Mesenchymal stem cell (in vitro differentiated cells and primary cell): Measurements from ENCODE around the gene AANAT.
A peak's percentile ranks its signal among the peaks of the same experiment; 100 is the strongest.

Experiments
- DNase-seq: peaks from one replicate; pipeline ENCODE4 v3.0.0-alpha.2; 2013
- H2AFZ ChIP-seq: one replicate; pipeline ENCODE4 v1.6.1; 2013; ENCODE audit warnings: low read depth, mild to moderate bottlenecking, control low read depth, inconsistent platforms, low read length, moderate library complexity
- H2AK5ac ChIP-seq: 2 replicates; pipeline ENCODE4 v1.6.1; 2013; ENCODE audit warnings: low read length, moderate library complexity, mild to moderate bottlenecking, inconsistent platforms; ENCODE audit not compliant: severe bottlenecking
- H2BK120ac ChIP-seq: one replicate; pipeline ENCODE4 v1.6.1; 2013; ENCODE audit warnings: low read depth, mild to moderate bottlenecking, inconsistent platforms, low read length, moderate library complexity
- H2BK12ac ChIP-seq, 2 experiments: one replicate each; pipeline ENCODE4 v1.6.1; 2013; ENCODE audit warnings: inconsistent platforms in 2 of 2, low read length in 2 of 2, mild to moderate bottlenecking in 2 of 2, moderate library complexity in 2 of 2, control low read depth in 1 of 2
- H2BK15ac ChIP-seq: one replicate; pipeline ENCODE4 v1.6.1; 2013; ENCODE audit warnings: mild to moderate bottlenecking, low read depth, inconsistent platforms; ENCODE audit not compliant: poor library complexity, severe bottlenecking
- H2BK5ac ChIP-seq: 2 replicates; pipeline ENCODE4 v1.6.1; 2013; ENCODE audit warnings: low read depth, mild to moderate bottlenecking, low read length, control low read depth, inconsistent platforms; ENCODE audit not compliant: poor library complexity, severe bottlenecking
- H3K14ac ChIP-seq, 2 experiments: one replicate each; pipeline ENCODE4 v1.6.1; 2013; ENCODE audit warnings: inconsistent platforms in 2 of 2, low read length in 2 of 2, control low read depth in 1 of 2, mild to moderate bottlenecking in 1 of 2, moderate library complexity in 1 of 2
- H3K18ac ChIP-seq, 2 experiments: one replicate each; pipeline ENCODE4 v1.6.1; 2013; ENCODE audit warnings: inconsistent platforms in 2 of 2, low read length in 2 of 2, control low read depth in 1 of 2, low read depth in 1 of 2, mild to moderate bottlenecking in 1 of 2
- H3K23ac ChIP-seq, 2 experiments: one replicate each; pipeline ENCODE4 v1.6.1; 2013; ENCODE audit warnings: inconsistent platforms in 2 of 2, low read length in 2 of 2, mild to moderate bottlenecking in 2 of 2, moderate library complexity in 2 of 2, control low read depth in 1 of 2
- H3K27ac ChIP-seq: 2 replicates; pipeline ENCODE4 v1.5.1; 2013; ENCODE audit warnings: mild to moderate bottlenecking, moderate library complexity, low read length, control low read depth, inconsistent platforms; ENCODE audit not compliant: poor library complexity, severe bottlenecking
- H3K27me3 ChIP-seq, 2 experiments: 2 replicates each; pipeline versions ENCODE4 v1.6.1 to v1.7.0; 2013; ENCODE audit warnings: low read length in 2 of 2, mild to moderate bottlenecking in 2 of 2, moderate library complexity in 2 of 2, control low read depth in 1 of 2, inconsistent platforms in 1 of 2; ENCODE audit not compliant: control insufficient read depth in 1 of 2, insufficient read depth in 1 of 2
- H3K36me3 ChIP-seq, 2 experiments: 2 replicates each; pipeline versions ENCODE4 v1.6.1 to v1.7.0; 2013; ENCODE audit warnings: low read length in 2 of 2, control low read depth in 1 of 2, inconsistent platforms in 1 of 2, low read depth in 1 of 2, mild to moderate bottlenecking in 1 of 2; ENCODE audit not compliant: insufficient read depth in 2 of 2, control insufficient read depth in 1 of 2
- H3K4ac ChIP-seq, 2 experiments: one replicate each; pipeline ENCODE4 v1.6.1; 2013; ENCODE audit warnings: inconsistent platforms in 2 of 2, low read length in 2 of 2, mild to moderate bottlenecking in 2 of 2, moderate library complexity in 2 of 2, control low read depth in 1 of 2, low read depth in 1 of 2
- H3K4me1 ChIP-seq: 2 replicates; pipeline ENCODE4 v1.6.1; 2013; ENCODE audit warnings: low read depth, low read length, control low read depth; ENCODE audit not compliant: control insufficient read depth, insufficient read depth
- H3K4me2 ChIP-seq: 2 replicates; pipeline ENCODE4 v1.6.1; 2013; ENCODE audit warnings: low read length, mild to moderate bottlenecking, inconsistent platforms; ENCODE audit not compliant: poor library complexity, severe bottlenecking
- H3K4me3 ChIP-seq, 2 experiments: 2 replicates each; pipeline versions ENCODE4 v1.5.1 to v1.7.0; 2013; ENCODE audit warnings: low read length in 2 of 2, mild to moderate bottlenecking in 2 of 2, control low read depth in 1 of 2, low read depth in 1 of 2; ENCODE audit not compliant: insufficient read depth in 1 of 2
- H3K79me1 ChIP-seq: replicated peaks from 2 replicates; pipeline ENCODE4 v1.6.1; 2013; ENCODE audit warnings: mild to moderate bottlenecking, control low read depth, low read length, inconsistent platforms; ENCODE audit not compliant: poor library complexity, severe bottlenecking
- H3K9ac ChIP-seq: 2 replicates; pipeline ENCODE4 v1.7.0; 2013; ENCODE audit warnings: mild to moderate bottlenecking, low read length, moderate library complexity
- H3K9me3 ChIP-seq: 2 replicates; pipeline ENCODE4 v1.7.0; 2013; ENCODE audit warnings: mild to moderate bottlenecking, low read length; ENCODE audit not compliant: control insufficient read depth
- H4K8ac ChIP-seq: one replicate; pipeline ENCODE4 v1.6.1; 2013; ENCODE audit warnings: inconsistent platforms, mild to moderate bottlenecking, low read length, moderate library complexity
- H4K91ac ChIP-seq: one replicate; pipeline ENCODE4 v1.6.1; 2013; ENCODE audit warnings: mild to moderate bottlenecking, low read length, inconsistent platforms
- WGBS: methylation state at CpG from one replicate; pipeline ENCODE4 v1.1.7; 2013; ENCODE audit warnings: mixed read lengths; 5-methylcytosine and 5-hydroxymethylcytosine counted together

Gene AANAT

GRCh38 chr17:76446449-76447231, 20.8 kb upstream of the AANAT start:
- H2BK12ac ChIP-seq, result no peak overlapping the region
- no peak overlapping the region for H3K18ac ChIP-seq
- H3K4me2 ChIP-seq, result no peak overlapping the region
- no peak overlapping the region for H2BK5ac ChIP-seq
- H3K27ac ChIP-seq, result peak overlapping the region; percentile 45
- no peak overlapping the region for H4K8ac ChIP-seq
- H3K27me3 ChIP-seq, result no peaks in the 10 kb centered on the region
- H3K4ac ChIP-seq, result no peak overlapping the region
- peak; percentile 97 for DNase-seq
- H3K9me3 ChIP-seq, result no peaks in the 10 kb centered on the region
- H3K36me3 ChIP-seq, result peaks cover 0 to 2% of the 10 kb centered on the region in 2 experiments
- H4K91ac ChIP-seq, result no peak overlapping the region
- peak overlapping the region; percentile 4 for H3K9ac ChIP-seq
- no peak overlapping the region for H2BK15ac ChIP-seq
- H2BK120ac ChIP-seq, result no peak overlapping the region
- H3K79me1 ChIP-seq, result peaks cover 29% of the 10 kb centered on the region
- H3K14ac ChIP-seq, result no peak overlapping the region
- H2AK5ac ChIP-seq, result no peak overlapping the region
- H3K4me3 ChIP-seq, result peak overlapping the region in 1 of 2 experiments; percentile 41
- no peak overlapping the region for H2AFZ ChIP-seq
- H3K23ac ChIP-seq, result no peak overlapping the region
- 5% methylated on average over 7 of the region's 9 CpGs for WGBS
- H3K4me1 ChIP-seq, result peaks cover 25% of the 10 kb centered on the region

GRCh38 chr17:76447931-76448652, 19.3 kb upstream of the AANAT start:
- H2BK15ac ChIP-seq, result no peak overlapping the region
- H2AFZ ChIP-seq, result no peak overlapping the region

GRCh38 chr17:76449126-76449525, 18.3 kb upstream of the AANAT start:
- 99% methylated on average over 6 of the region's 6 CpGs for WGBS
- DNase-seq, result no peak

More at GRCh38 chr17:76447931-76448652, 19.3 kb upstream of the AANAT start:
- no peak overlapping the region for H3K14ac ChIP-seq
- no peak overlapping the region for H3K4me3 ChIP-seq
- no peak overlapping the region for H3K4me2 ChIP-seq
- H3K18ac ChIP-seq, result peak overlapping the region in 1 of 2 experiments; percentile 25
- no peak overlapping the region for H2BK5ac ChIP-seq
- H3K27ac ChIP-seq, result no peak overlapping the region
- peaks cover 24% of the 10 kb centered on the region for H3K79me1 ChIP-seq
- no peaks in the 10 kb centered on the region for H3K27me3 ChIP-seq
- no peaks in the 10 kb centered on the region for H3K9me3 ChIP-seq
- no peak overlapping the region for H3K9ac ChIP-seq
- no peak overlapping the region for H3K4ac ChIP-seq
- H2BK12ac ChIP-seq, result peak overlapping the region; percentile 7 to 61
- no peak overlapping the region for H3K23ac ChIP-seq
- H2AK5ac ChIP-seq, result peak overlapping the region; percentile 31
- H3K36me3 ChIP-seq, result peaks cover 0 to 2% of the 10 kb centered on the region in 2 experiments
- 86% methylated on average over 6 of the region's 7 CpGs for WGBS
- no peak overlapping the region for H4K91ac ChIP-seq
- peaks cover 27% of the 10 kb centered on the region for H3K4me1 ChIP-seq
- no peak overlapping the region for H2BK120ac ChIP-seq
- peak; percentile 43 for DNase-seq
- no peak overlapping the region for H4K8ac ChIP-seq

GRCh38 chr17:76451506-76451905, 15.9 kb upstream of the AANAT start:
- Histone ChIP-seq H3K4me2 (peak overlapping the region; percentile 99), H3K27me3 (no peaks in the 10 kb centered on the region), H3K9ac (peak overlapping the region; percentile 83), H3K79me1 (peaks cover 22% of the 10 kb centered on the region), H3K36me3 (peaks cover 0 to 2% of the 10 kb centered on the region in 2 experiments), H2AK5ac (no peak overlapping the region), H2BK15ac (no peak overlapping the region), H2AFZ (no peak overlapping the region), H3K4me3 (peak overlapping the region in 1 of 2 experiments; percentile 82), H4K8ac (no peak overlapping the region), H3K4ac (peak overlapping the region in 1 of 2 experiments; percentile 10), H3K4me1 (peaks cover 17% of the 10 kb centered on the region), H2BK5ac (no peak overlapping the region), H2BK120ac (no peak overlapping the region), H3K14ac (no peak overlapping the region), H2BK12ac (no peak overlapping the region), H3K27ac (no peak overlapping the region), H3K23ac (no peak overlapping the region), H3K9me3 (no peaks in the 10 kb centered on the region), H3K18ac (no peak overlapping the region), H4K91ac (no peak overlapping the region)
- 71% methylated on average over 6 of the region's 6 CpGs for WGBS
- DNase-seq, result peak; percentile 9

More at GRCh38 chr17:76449126-76449525, 18.3 kb upstream of the AANAT start:
- no peak overlapping the region for H3K9ac ChIP-seq
- peaks cover 27% of the 10 kb centered on the region for H3K4me1 ChIP-seq
- no peak overlapping the region for H3K4me3 ChIP-seq
- no peak overlapping the region for H2AK5ac ChIP-seq
- no peak overlapping the region for H2AFZ ChIP-seq
- H2BK12ac ChIP-seq, result no peak overlapping the region
- no peak overlapping the region for H3K18ac ChIP-seq
- H3K36me3 ChIP-seq, result peaks cover 0 to 2% of the 10 kb centered on the region in 2 experiments
- H2BK15ac ChIP-seq, result no peak overlapping the region
- H2BK5ac ChIP-seq, result no peak overlapping the region
- no peak overlapping the region for H3K23ac ChIP-seq
- H3K27me3 ChIP-seq, result no peaks in the 10 kb centered on the region
- no peak overlapping the region for H4K91ac ChIP-seq
- no peaks in the 10 kb centered on the region for H3K9me3 ChIP-seq
- H3K4me2 ChIP-seq, result no peak overlapping the region
- no peak overlapping the region for H2BK120ac ChIP-seq
- H3K27ac ChIP-seq, result no peak overlapping the region
- H4K8ac ChIP-seq, result no peak overlapping the region
- H3K79me1 ChIP-seq, result peaks cover 24% of the 10 kb centered on the region
- H3K14ac ChIP-seq, result no peak overlapping the region
- no peak overlapping the region for H3K4ac ChIP-seq
